Right hindlimb (tissue), 1 donor: ENCODE measurements around the gene TMEM63A.
A peak's percentile ranks its signal among the peaks of the same experiment; 100 is the strongest.
"Not testable (repeated sequence)": the region's sequence is repeated elsewhere in the genome, so short reads cannot be mapped to it uniquely, and the experiment has no call there.

Experiments
- DNase-seq: peaks from one replicate; pipeline ENCODE4 v3.0.0-alpha.2; 2018

The TMEM63A gene

DNA sequence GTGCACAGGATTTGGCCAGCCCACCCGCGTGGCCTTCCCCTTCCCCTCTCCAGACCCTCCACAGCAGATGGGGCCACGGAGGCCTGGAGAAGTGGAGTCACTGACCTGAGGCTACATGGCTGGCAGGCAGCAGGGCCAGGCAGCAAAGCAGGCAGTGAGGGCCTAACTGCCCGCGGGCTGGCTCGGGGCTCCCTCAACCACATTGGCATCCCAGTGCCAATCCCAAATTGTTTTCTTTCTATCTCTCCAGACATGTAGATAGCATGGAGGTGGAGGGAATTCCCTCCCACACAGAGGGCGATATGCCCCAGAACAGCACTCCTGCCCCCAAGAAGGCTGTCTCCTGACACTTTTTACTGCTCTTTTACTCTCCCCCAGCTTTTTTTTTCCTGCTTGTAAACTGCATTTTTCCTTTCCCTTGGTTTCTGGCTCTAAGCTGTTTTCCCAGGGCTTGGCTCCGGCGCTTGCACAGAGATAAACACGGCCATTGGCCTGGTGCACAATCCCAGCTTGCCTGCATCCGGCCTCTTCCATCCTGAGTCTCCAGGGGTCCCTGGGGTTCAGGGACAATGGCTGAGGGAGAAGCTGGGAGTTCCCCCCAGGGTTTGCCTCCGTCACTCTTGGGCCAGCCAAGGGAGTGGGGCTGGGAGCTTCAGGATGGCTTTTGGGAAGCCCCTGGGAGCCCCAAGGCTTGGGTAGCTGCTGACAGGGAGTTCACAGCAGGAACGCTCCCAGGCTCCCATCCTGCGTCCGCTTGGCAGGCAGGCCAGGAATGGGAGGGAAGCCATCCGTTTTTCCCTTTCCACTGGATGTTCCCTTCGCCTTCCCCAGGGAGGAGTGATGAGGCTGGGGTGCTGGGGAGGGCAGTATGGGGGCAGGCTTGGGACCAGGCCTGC, 65.3 kb downstream of the TMEM63A start:
- DNase-seq: peak; percentile 75

DNA sequence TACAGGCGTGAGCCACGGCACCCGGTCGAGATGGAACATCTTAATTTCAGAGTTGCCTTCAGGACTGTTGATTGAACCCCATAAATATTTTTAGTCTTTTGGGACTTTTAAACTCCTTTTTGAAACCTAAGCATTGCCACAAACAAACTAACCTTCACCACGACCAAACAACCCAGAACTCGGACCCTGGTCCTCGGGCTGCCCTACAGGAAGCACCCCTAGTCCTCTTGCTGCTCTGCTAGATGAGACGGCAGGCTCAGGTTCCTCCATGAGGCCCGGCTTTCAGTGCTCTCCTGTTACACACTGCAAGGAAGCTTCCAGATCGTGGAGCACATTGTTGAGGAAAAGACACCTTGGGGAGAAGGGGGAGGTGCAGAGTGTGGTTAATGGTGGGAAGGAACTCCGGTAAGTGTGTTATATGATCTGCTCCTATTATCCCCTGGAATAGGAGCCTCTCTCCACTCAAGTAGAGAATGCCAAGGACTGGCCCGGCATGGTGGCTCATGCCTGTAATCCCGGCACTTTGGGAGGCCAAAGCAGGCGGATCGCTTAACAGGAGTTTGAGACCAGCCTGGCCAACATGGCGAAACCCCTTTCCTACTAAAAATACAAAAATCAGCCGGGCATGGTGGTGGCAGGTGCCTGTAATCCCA, 66.5 kb downstream of the TMEM63A start:
- no peak for DNase-seq

DNA sequence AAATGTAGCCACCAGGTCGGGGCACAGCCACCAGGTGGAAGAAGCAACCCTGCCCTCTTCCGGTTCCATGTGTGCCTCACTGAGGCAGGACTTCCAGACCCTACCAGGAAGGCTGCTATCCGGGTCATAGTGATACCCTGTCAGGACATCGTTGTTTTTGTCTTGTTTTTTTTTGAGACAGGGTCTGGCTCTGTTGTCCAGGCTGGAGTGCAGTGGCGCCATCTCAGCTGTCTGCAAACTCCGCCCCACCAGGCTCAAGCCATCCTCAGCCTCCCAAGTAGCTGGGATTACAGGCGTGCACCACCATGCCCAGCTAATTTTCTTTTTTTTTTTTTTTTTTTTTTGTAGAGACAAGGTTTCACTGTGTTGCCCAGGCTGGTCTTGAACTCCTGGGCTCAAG, 67.1 kb downstream of the TMEM63A start:
- DNase-seq: not testable (repeated sequence)

DNA sequence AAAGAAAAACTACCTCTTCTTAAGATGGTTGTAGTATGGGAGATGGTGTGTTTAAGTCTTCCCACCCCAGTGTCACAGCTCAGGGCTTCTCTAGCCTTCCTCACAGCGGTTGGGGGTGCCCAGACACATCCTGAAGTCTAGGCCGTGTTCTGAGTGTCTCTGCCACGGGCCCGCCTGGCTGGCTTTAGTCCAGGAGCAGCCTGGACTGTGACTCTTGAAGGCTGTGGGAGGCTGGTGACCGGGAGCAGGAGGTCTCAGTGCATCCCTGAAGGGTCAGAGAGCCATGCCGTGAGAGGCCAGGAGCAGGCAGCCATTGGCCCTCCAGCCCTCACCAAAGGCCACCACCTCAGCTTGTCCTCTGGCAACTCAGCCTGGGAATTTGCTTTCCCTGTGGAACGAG, 67.8 kb downstream of the TMEM63A start:
- no peak for DNase-seq

DNA sequence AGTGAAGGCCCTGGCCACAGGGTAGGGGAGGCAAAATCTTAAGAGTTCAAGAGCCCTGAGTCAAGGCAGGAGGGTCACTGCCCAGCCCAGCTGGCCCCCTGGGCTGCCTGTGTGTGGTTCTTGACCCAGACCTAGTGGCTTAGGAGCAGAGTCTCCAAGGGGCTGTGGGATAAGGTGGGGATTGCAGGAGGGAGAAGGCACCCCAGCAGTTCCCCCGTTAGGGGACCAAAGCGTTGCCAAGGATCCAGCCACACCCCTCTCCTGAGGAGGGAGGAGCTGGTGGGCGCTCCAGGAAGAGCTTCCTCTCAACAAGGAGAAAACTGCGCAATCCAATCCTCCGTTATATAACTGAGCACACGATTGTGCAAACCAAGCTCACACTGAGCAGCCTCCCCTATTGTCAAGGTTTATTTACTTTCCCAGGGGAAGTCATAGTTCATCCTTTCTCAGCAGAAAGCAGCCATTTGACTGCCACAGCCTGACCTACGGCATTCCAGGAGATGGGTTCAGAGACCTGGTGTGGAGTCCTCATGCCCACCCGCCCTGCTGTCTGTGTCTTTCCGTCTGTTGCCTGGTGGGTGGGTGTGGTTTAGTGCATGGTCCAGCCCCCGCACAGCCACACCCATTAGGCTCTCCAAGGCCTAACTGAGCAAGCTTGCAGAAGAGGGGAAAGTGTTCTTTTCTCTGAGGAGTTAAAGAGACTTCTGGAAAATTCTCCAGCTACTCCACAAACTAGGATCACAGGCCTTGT, 68.8 kb downstream of the TMEM63A start:
- peak; percentile 53 for DNase-seq

DNA sequence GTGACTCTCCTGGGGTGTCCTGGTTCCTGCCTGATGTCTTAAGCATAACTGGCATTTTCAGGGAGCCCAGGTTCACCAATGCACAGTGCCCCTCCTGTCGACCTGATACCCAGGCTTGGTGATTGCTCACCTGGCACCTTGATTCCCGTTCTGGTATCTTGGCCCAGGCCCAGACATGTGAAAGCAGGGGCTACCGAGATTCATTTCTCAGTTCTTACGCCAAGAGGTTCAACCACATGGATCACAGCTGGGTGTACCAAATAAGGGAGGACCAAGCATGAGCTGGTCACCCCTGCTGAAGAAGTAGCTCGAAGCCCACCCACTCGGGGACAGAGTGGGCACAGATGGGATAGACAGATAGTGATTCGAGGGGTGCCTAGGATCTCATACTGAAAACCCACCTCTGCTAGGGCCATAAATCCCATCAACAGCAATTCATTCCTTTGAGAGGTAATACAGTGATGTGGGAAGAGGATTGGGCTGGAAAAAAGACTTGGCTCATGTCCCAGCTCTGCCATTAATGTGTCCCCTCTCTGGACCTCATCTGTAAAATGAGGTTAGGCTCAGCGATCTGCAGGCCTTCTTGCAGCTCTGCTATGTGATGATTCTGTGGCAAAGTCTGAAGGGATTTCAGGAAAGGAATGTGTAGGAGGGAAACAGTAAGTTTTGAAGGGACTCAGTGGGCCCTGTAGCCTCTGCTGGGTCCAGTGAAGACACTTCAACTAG, 69.5 kb downstream of the TMEM63A start:
- no peak for DNase-seq

DNA sequence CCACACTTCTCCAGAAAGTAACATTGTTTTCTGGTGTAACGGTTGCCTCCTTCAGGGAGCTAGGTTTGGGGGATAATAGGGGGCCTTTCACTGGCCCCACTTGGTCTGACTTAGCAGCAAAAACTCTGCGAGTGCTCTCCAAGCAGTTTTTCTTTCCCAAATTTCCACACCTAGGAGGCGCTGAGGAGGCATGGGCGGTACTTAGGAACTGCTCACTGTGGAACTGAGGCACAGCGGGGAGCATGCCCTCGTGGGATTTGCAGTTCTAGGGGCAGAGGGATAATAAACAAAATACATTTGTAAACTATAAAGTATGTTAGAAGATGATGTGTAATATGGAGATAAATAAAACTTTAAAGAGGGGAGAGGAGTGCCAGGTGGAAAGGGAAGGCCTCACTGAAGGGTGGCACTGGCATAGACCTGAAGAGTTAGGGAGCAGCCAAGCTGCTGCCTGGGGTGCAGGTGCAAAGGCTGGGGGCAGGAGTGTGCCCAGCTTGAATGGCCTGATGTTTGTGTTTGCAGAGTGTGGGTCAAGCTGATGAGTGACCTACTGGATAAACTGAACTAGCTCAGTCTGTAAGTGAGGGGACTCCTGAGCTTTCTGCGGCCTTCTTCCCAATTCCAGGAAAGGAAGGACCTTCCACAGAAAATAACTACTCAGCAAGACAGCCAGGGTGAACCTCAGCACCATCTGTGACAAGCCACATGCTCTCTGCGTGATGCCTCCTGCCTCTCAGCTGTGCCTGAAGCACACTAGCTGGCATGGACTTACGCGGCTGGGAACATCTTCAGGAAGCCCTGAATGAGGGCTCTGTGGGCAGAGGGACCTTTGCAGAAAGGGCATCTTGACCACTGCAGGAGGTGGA, 70.3 kb downstream of the TMEM63A start:
- DNase-seq: no peak

DNA sequence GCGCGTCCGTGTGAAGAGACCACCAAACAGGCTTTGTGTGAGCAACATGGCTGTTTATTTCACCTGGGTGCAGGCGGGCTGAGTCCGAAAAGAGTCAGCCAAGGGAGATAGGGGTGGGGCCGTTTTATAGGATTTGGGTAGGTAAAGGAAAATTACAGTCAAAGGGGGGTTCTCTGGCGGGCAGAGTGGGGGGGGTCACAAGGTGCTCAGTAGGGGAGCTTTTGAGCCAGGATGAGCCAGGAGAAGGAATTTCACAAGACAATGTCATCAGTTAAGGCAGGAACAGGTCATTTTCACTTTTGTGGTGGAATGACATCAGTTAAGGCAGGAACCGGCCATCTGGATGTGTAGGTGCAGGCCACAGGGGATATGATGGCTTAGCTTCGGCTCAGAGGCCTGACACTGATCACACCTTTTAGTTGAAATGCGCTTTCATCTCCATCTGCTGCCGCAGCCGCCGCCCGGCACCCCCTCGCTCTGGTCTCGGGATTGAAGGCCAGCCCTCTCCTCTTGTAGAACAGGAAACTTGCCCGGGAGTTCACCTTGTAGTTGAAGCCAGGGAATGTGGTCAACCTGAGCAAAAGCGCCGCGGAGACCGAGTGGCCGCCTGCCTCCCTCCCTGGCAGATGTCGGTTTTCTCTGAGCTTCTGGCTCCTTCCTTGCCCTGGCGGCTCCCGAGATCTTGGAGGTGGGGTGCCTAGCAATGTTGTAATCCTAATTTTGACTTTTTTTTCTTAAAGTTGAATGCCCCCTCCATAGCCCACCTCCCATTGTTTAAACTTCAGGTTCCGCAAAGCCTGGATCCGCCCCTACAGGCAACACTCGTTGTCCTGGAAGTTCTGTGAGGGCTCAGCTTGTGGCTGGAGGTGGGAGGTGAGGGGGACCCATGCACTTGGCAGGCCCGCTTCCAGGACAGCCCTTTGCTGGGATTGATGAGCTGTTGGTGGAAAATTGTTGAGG, 71.3 kb downstream of the TMEM63A start:
- peak; percentile 70 for DNase-seq

DNA sequence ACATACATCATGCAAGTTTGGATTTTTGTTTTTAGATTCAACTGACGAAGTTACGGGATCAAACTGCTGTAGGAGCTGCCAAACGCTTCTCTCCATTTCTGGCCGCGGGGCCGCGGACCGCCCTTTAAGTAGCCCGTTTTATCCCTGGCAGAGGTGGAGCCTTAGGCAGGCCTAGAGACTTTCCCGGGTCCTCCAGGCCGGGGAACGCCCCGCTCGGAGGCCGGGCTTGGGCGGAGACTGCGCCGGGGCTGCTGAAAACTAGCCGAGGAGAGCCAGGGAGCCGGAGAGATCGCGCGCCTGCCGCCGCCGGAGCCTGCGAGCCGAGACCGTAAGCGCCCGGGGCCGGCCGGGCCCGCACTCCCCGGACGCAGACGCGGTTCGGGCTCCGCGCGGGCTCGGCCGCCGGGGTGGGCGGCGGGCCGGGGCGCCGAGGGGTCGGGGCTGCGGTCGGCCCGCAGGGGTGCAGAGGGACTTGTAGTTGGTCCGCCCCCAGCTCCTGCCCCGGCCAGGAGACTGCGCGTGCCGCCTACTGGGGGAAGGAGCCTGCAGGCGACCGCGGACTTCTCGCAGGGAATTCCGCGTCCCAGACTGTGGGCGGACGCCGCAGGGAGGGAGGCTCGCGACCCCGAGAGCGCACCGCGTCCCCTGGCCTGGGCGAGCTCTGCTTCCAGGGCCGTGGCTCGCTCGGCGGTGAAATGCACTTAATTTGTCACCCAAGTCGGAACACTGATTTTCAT, 72.2 kb downstream of the TMEM63A start, which contains the start of gene EPHX1:
Gene EPHX1 (plus strand): TSS at position 283 of the 737 bp plus-strand sequence. CDS start 18,606 bp downstream, outside the sequence.
- DNase-seq: peak; percentile 96

DNA sequence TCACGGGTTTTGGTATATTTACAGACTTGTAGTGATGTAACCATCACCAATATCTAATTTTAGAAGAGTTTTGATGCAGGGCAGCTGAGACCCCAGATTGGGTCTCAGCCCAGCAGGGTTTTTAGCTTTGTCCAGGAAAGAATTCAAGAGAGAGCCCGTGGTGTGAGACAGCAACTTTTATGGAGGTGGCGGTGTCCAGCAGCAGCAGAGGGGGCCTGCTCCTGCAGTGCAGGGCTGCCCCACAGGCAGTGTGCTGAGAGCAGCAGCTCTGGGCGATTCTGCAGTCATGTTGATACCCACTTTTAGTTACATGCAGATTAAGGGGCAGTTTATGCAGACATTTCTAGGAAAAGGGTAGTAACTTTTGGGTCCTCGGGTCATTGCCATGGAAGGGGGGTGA, 74.0 kb downstream of the TMEM63A start:
- DNase-seq: no peak

DNA sequence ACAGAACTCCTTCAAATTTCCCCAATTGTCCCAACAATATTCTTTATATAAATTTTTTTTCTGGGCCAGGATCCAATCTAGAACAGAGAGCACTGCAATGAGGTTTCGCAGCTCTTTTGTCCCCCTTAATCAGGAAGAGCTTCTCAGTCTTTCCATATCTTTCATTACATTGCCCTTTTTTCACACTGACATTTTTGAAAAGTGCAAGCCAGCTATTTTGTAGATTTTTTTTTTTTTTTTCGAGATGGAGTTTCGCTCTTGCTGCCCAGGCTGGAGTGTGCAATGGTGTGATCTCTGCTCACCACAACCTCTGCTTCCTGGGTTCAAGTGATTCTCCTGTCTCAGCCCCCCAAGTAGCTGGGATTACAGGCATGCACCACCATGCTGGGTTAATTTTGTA, 75.4 kb downstream of the TMEM63A start:
- not testable (repeated sequence) for DNase-seq

DNA sequence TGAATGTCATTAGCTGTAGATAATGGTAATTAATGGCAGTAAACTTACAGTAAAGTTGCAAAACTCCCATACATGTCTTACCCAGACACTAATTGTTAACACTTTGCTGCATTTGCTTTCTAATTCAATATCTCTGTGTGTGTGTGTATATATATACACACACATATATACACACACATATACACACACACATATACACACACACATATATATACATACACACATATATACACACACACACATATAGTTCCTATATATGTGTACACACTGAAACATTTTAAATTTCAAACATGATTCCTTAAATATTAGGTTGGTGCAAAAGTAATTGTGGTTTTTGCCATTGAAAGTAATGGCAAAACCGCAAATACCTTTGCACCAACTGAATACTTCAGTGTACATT, 75.9 kb downstream of the TMEM63A start:
- DNase-seq: no peak

DNA sequence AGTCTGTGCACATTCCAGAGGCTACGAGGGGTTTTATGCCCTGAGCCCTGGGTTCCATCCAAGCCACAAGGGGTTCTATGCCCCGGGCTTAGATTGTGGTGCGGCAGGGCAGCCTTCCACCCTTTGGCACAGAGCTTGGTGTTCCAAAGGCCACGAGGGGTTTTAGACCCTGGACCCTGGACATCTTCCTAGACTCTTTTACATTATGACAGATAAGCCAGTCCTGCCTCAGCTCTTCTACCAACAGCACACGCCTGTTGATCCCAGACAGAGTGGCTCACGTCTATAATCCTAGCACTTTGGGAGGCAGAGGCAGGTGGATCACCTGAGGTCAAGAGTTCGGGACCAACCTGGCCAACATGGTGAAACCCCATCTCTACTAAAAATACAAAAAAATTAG, 81.0 kb downstream of the TMEM63A start:
- not testable (repeated sequence) for DNase-seq

DNA sequence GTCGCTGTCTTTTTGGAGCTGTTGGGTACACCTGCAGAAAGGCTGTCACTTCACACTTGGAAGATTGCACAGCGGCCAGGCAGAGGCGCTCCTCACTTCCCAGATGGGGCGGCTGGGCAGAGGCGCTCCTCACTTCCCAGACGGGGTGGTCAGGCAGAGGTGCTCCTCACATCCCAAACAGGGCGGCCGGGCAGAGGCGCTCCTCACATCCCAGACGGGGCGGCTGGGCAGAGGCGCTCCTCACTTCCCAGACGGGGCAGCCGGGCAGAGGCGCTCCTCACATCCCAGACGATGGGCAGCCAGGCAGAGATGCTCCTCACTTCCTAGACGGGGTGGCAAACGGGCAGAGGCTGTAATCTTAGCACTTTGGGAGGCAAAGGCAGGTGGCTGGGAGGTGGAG, 86.1 kb downstream of the TMEM63A start:
- DNase-seq: not testable (repeated sequence)
